ENCODE results near the gene F11R. TPM values are rescaled to one million over a fixed set of nuclear protein-coding genes. Genes with fewer than 3 reads are reported as not detected.
"Not testable (repeated sequence)": the region's sequence is repeated elsewhere in the genome, so short reads cannot be mapped to it uniquely, and the experiment has no call there.

The F11R gene
- total RNA-seq, 4 donors from 2014 or later = 4.5 to 28.2 (median 9.9) TPM

GRCh38 chr1:160993544-160994193 is 27.3 kb downstream of the F11R start:
- H3K4me3 ChIP-seq = no peak overlapping the region
- H3K27ac ChIP-seq = no peak overlapping the region
- no peaks in the 10 kb centered on the region for H3K9me3 ChIP-seq
- no peak for TF ChIP-seq POLR2A (IDR thresholded peaks at IDR 0.05)
- no peak for TF ChIP-seq CTCF (IDR thresholded peaks at IDR 0.05)
- TF ChIP-seq EP300 (IDR thresholded peaks at IDR 0.05) = no peak
- no peak for TF ChIP-seq POLR2AphosphoS5 (IDR thresholded peaks at IDR 0.05)
- H3K27me3 ChIP-seq = no peaks in the 10 kb centered on the region
- H3K36me3 ChIP-seq = peaks cover 0 to 6% of the 10 kb centered on the region in 2 donors
- 62 to 75% methylated on average over 8 to 14 of the region's 14 CpGs for WGBS, 2 donors (ENCODE audit: low coverage in 1 of 2)
- H3K4me1 ChIP-seq = peaks cover 0 to 7% (median 0%) of the 10 kb centered on the region in 3 donors
- peak; percentile 55 for ATAC-seq

GRCh38 chr1:160992036-160992435 is 28.9 kb downstream of the F11R start:
- H3K9me3 ChIP-seq, H3K27me3 ChIP-seq, H3K4me1 ChIP-seq, ATAC-seq, H3K36me3 ChIP-seq, H3K27ac ChIP-seq, H3K4me3 ChIP-seq: not testable (repeated sequence)
- WGBS, 2 donors (ENCODE audit: low coverage in 1 of 2) = 75 to 89% methylated on average over 4 of the region's 4 CpGs

- H3K27ac ChIP-seq = no peak overlapping the region
- no peaks in the 10 kb centered on the region for H3K36me3 ChIP-seq
- no peak overlapping the region for H3K4me3 ChIP-seq
- no peak for TF ChIP-seq EP300 (IDR thresholded peaks at IDR 0.05)
- no peak for TF ChIP-seq CTCF (IDR thresholded peaks at IDR 0.05)
- no peak for TF ChIP-seq POLR2AphosphoS5 (IDR thresholded peaks at IDR 0.05)
- TF ChIP-seq POLR2A (IDR thresholded peaks at IDR 0.05) = no peak
- peaks cover 0 to 7% (median 0%) of the 10 kb centered on the region in 3 donors for H3K4me1 ChIP-seq
- WGBS, 2 donors (ENCODE audit: low coverage in 1 of 2) = 54 to 72% methylated on average over 7 of the region's 8 CpGs
- ATAC-seq = no peak
- peaks cover 9% of the 10 kb centered on the region for H3K27me3 ChIP-seq
- no peaks in the 10 kb centered on the region for H3K9me3 ChIP-seq
Measured at GRCh38 chr1:160987359-160988050, 33.4 kb downstream of the F11R start.

GRCh38 chr1:160985723-160986122 is 35.2 kb downstream of the F11R start:
- TF ChIP-seq POLR2A (IDR thresholded peaks at IDR 0.05) (no peak), POLR2AphosphoS5 (IDR thresholded peaks at IDR 0.05) (no peak), CTCF (IDR thresholded peaks at IDR 0.05) (no peak), EP300 (IDR thresholded peaks at IDR 0.05) (no peak)
- ATAC-seq = no peak

GRCh38 chr1:160981584-160982411 is 39.2 kb downstream of the F11R start:
- H3K9me3 ChIP-seq = no peaks in the 10 kb centered on the region
- peaks cover 63% of the 10 kb centered on the region for H3K27me3 ChIP-seq
- no peak overlapping the region for H3K27ac ChIP-seq
- H3K4me3 ChIP-seq = no peak overlapping the region
- H3K4me1 ChIP-seq = peaks cover 0 to 12% (median 0%) of the 10 kb centered on the region in 3 donors
- ATAC-seq = no peak
- TF ChIP-seq POLR2A (IDR thresholded peaks at IDR 0.05) (no peak), POLR2AphosphoS5 (IDR thresholded peaks at IDR 0.05) (no peak), EP300 (IDR thresholded peaks at IDR 0.05) (no peak), CTCF (IDR thresholded peaks at IDR 0.05) (no peak)
- WGBS, 2 donors (ENCODE audit: low coverage in 1 of 2) = 0 to 2% methylated on average over 12 to 20 of the region's 42 CpGs
- no peaks in the 10 kb centered on the region for H3K36me3 ChIP-seq

More at GRCh38 chr1:160985723-160986122, 35.2 kb downstream of the F11R start:
- peaks cover 0 to 19% (median 0%) of the 10 kb centered on the region in 3 donors for H3K4me1 ChIP-seq
- H3K27ac ChIP-seq = no peak overlapping the region
- H3K4me3 ChIP-seq = no peak overlapping the region
- H3K36me3 ChIP-seq = no peaks in the 10 kb centered on the region
- H3K27me3 ChIP-seq = peaks cover 27% of the 10 kb centered on the region
- no peaks in the 10 kb centered on the region for H3K9me3 ChIP-seq
- 80 to 85% methylated on average over 4 of the region's 4 CpGs for WGBS, 2 donors (ENCODE audit: low coverage in 1 of 2)
